H1 (cell line): Measurements from ENCODE around the gene CCDC171. TPM values are rescaled to one million over a fixed set of nuclear protein-coding genes. Genes with fewer than 3 reads are reported as not detected.

ENCODE experiments used
- CTCF ChIA-PET: fragments of 300-600 bp; sonication (Branson Sonifier 250); formaldehyde crosslinking; loops from one replicate; lab custom pipeline; 2021; ENCODE audit not compliant: partially characterized antibody; lab: Charles Lee
- POLR2A ChIA-PET: fragments of 300-600 bp; sonication (Branson Sonifier 250); formaldehyde crosslinking; loops from one replicate; lab custom pipeline; 2021; ENCODE audit warnings: inconsistent platforms; ENCODE audit not compliant: partially characterized antibody; lab: Charles Lee
- DNase-seq, 2 experiments: peaks; one replicate each; pipeline versions ENCODE4 v3.0.0 to v3.0.0-alpha.2; 2010 to 2022; ENCODE audit warnings: low spot score in 2 of 2, low read depth in 1 of 2, mixed read lengths in 1 of 2
- FAIRE-seq: peaks from 2 replicates; lab custom pipeline; 2011; peaks lifted over from hg19 to GRCh38; lab: Jason Lieb, UNC
- H2AFZ ChIP-seq: 2 replicates; pipeline ENCODE4 v1.8.1; 2012; ENCODE audit warnings: low read length, inconsistent platforms
- H2AK5ac ChIP-seq: 2 replicates; pipeline ENCODE4 v1.6.1; 2013; ENCODE audit warnings: low read depth, low read length
- H2BK120ac ChIP-seq: replicated peaks from 2 replicates; pipeline ENCODE3; 2013; ENCODE audit warnings: low read depth, low read length, inconsistent platforms
- H2BK12ac ChIP-seq: 2 replicates; pipeline ENCODE4 v1.6.1; 2013; ENCODE audit warnings: low read depth, low read length
- H2BK15ac ChIP-seq: 2 replicates; pipeline ENCODE4 v1.6.1; 2013; ENCODE audit warnings: low read length
- H2BK20ac ChIP-seq: 2 replicates; pipeline ENCODE4 v1.6.1; 2013; ENCODE audit warnings: low read length
- H2BK5ac ChIP-seq: 2 replicates; pipeline ENCODE4 v1.6.1; 2013; ENCODE audit warnings: low read depth, low read length
- H3K14ac ChIP-seq: 2 replicates; pipeline ENCODE4 v1.6.1; 2013; ENCODE audit warnings: inconsistent platforms; ENCODE audit not compliant: insufficient read length
- H3K18ac ChIP-seq: 2 replicates; pipeline ENCODE4 v1.6.1; 2013; ENCODE audit warnings: low read length; ENCODE audit errors: extremely low read depth
- H3K23ac ChIP-seq: 2 replicates; pipeline ENCODE4 v1.6.1; 2013; ENCODE audit warnings: inconsistent platforms; ENCODE audit not compliant: insufficient read length
- H3K23me2 ChIP-seq: 2 replicates; pipeline ENCODE4 v1.6.1; 2013; ENCODE audit warnings: low read depth, low read length
- H3K27ac ChIP-seq: 2 replicates; pipeline ENCODE4 v1.6.1; 2011; ENCODE audit warnings: low read depth, low read length, inconsistent platforms
- H3K27me3 ChIP-seq, 4 experiments: replicated peaks in 1 of 4; 1 replicate in 1 of 4; 2 replicates in 3 of 4; pipeline versions ENCODE4 v1.6.1 to v1.8.1; 2011 to 2013; ENCODE audit warnings: low read length in 3 of 4, mild to moderate bottlenecking in 3 of 4, inconsistent platforms in 2 of 4, mixed read lengths in 2 of 4, moderate library complexity in 1 of 4; ENCODE audit not compliant: control insufficient read depth in 3 of 4, insufficient read depth in 3 of 4; ENCODE audit errors: extremely low read depth in 1 of 4
- H3K36me3 ChIP-seq, 4 experiments: 2 replicates each; pipeline versions ENCODE4 v1.6.1 to v1.8.1; 2011 to 2013; ENCODE audit warnings: mild to moderate bottlenecking in 4 of 4, low read length in 3 of 4, moderate library complexity in 2 of 4, control low read depth in 1 of 4, inconsistent platforms in 1 of 4; ENCODE audit not compliant: insufficient read depth in 4 of 4, control insufficient read depth in 2 of 4
- H3K4ac ChIP-seq: replicated peaks from 2 replicates; pipeline ENCODE3; 2013; ENCODE audit warnings: low read length, low read depth, mixed read lengths, inconsistent platforms; ENCODE audit not compliant: insufficient read length
- H3K4me1 ChIP-seq, 4 experiments: replicated peaks in 1 of 4; 1 replicate in 1 of 4; 2 replicates in 3 of 4; pipeline versions ENCODE4 v1.6.1 to v1.8.1; 2011 to 2013; ENCODE audit warnings: low read length in 3 of 4, inconsistent platforms in 2 of 4, mixed read lengths in 1 of 4; ENCODE audit not compliant: insufficient read depth in 4 of 4, control insufficient read depth in 3 of 4
- H3K4me2 ChIP-seq, 2 experiments: 2 replicates each; pipeline versions ENCODE4 v1.6.1 to v1.8.1; 2011 to 2013; ENCODE audit warnings: low read depth in 2 of 2, low read length in 2 of 2, control low read depth in 1 of 2, inconsistent platforms in 1 of 2, mild to moderate bottlenecking in 1 of 2; ENCODE audit not compliant: insufficient read depth in 1 of 2
- H3K4me3 ChIP-seq, 4 experiments: fragments of 200-600, 300-600 bp in 1 of 4; sonication (generic), shearing (Covaris generic), sonication (Bioruptor Twin) in 1 of 4; 2 replicates each; pipeline versions ENCODE4 v1.5.1 to v1.8.1; 2011 to 2016; ENCODE audit warnings: low read length in 4 of 4, low read depth in 3 of 4, control low read depth in 2 of 4, inconsistent platforms in 2 of 4, mild to moderate bottlenecking in 2 of 4, mixed read lengths in 1 of 4, moderate library complexity in 1 of 4; ENCODE audit not compliant: insufficient read depth in 2 of 4; ENCODE audit errors: extremely low read depth in 1 of 4
- H3K56ac ChIP-seq: replicated peaks from 2 replicates; pipeline ENCODE3; 2013; ENCODE audit warnings: low read depth, mild to moderate bottlenecking, mixed read lengths, low read length, inconsistent platforms; ENCODE audit not compliant: insufficient read length
- H3K79me1 ChIP-seq: 2 replicates; pipeline ENCODE4 v1.6.1; 2013; ENCODE audit warnings: low read depth, low read length, control low read depth
- H3K79me2 ChIP-seq, 2 experiments: 2 replicates each; pipeline versions ENCODE4 v1.6.1 to v1.8.1; 2012 to 2013; ENCODE audit warnings: low read length in 2 of 2, mild to moderate bottlenecking in 2 of 2, inconsistent platforms in 1 of 2; ENCODE audit not compliant: insufficient read depth in 2 of 2, control insufficient read depth in 1 of 2
- H3K9ac ChIP-seq, 4 experiments: replicated peaks in 1 of 4; 1 replicate in 1 of 4; 2 replicates in 3 of 4; pipeline versions ENCODE4 v1.6.1 to v1.8.1; 2011 to 2013; ENCODE audit warnings: low read depth in 3 of 4, low read length in 3 of 4, control low read depth in 2 of 4, mild to moderate bottlenecking in 2 of 4, moderate library complexity in 2 of 4, inconsistent platforms in 1 of 4; ENCODE audit errors: extremely low read depth in 1 of 4
- H3K9me3 ChIP-seq, 2 experiments: 2 replicates each; pipeline versions ENCODE4 v1.6.1 to v1.8.1; 2012 to 2013; ENCODE audit warnings: mild to moderate bottlenecking in 2 of 2, moderate library complexity in 2 of 2, control low read depth in 1 of 2, inconsistent platforms in 1 of 2, low read depth in 1 of 2, low read length in 1 of 2, mixed read lengths in 1 of 2; ENCODE audit not compliant: insufficient read depth in 2 of 2
- H4K20me1 ChIP-seq, 2 experiments: replicated peaks in 1 of 2; 2 replicates each; pipeline versions ENCODE3 to v1.8.1; 2011 to 2013; ENCODE audit warnings: inconsistent platforms in 2 of 2, low read length in 2 of 2, mild to moderate bottlenecking in 1 of 2; ENCODE audit not compliant: insufficient read depth in 2 of 2, control insufficient read depth in 1 of 2
- H4K5ac ChIP-seq: 2 replicates; pipeline ENCODE4 v1.6.1; 2013; ENCODE audit warnings: low read length, low read depth, mixed read lengths, inconsistent platforms; ENCODE audit not compliant: insufficient read length
- H4K8ac ChIP-seq: 2 replicates; pipeline ENCODE4 v1.8.0; 2013; ENCODE audit warnings: mild to moderate bottlenecking, moderate library complexity, low read length, inconsistent platforms; ENCODE audit not compliant: insufficient read depth; ENCODE audit errors: extremely low read depth
- H4K91ac ChIP-seq: replicated peaks from 2 replicates; pipeline ENCODE3; 2013; ENCODE audit warnings: low read length, mixed read lengths, inconsistent platforms; ENCODE audit not compliant: insufficient read length
- whole genome bisulfite sequencing, 2 experiments: shearing (Covaris generic) in 1 of 2; methylation state at CpG; one replicate each; pipeline versions ENCODE4 v1.1.6 to v1.1.7; 2013 to 2015; ENCODE audit warnings: low lambda C conversion rate in 2 of 2, mixed read lengths in 2 of 2, inconsistent platforms in 1 of 2, low coverage in 1 of 2, missing lambda C conversion rate in 1 of 2; ENCODE audit not compliant: insufficient replicate concordance in 2 of 2, insufficient coverage in 1 of 2, insufficient read length in 1 of 2; ENCODE audit errors: extremely low coverage in 1 of 2, missing lambda C conversion rate in 1 of 2; 5-methylcytosine and 5-hydroxymethylcytosine counted together
- polyA plus RNA-seq, 7 experiments: library from polyadenylated mRNA; depleted of rRNA in 3 of 7; stranded (reverse) in 5 of 7; unstranded in 2 of 7; fragments of >200 nt in 5 of 7; fragments of 200-250 nt in 2 of 7; gene quantifications; 1 replicate in 5 of 7; 2 replicates in 1 of 7; 4 replicates in 1 of 7; pipeline versions ENCODE4 v1.2.1 to v1.2.3, GENCODE V29; 2011 to 2013; ENCODE audit warnings: missing spikeins in 2 of 7, mixed read lengths in 2 of 7
- total RNA-seq: library from RNA; stranded (reverse); fragmentation: NEBNext Ultra II Directional; extraction: Animal tissue kit (Norgen Biotek cat#: 25700); gene quantifications from 2 replicates; pipeline ENCODE4 v1.2.1, GENCODE V29; 2021
- TF ChIP-seq, protein P1 (sequence below): fragments of 300-600 bp; sonication (generic); IDR thresholded peaks from 2 replicates; pipeline ENCODE4 v1.7.1; 2012; ENCODE audit warnings: low read length, moderate library complexity, mild to moderate bottlenecking, inconsistent platforms; ENCODE audit not compliant: insufficient replicate concordance

CCDC171 gene
- total and polyA plus RNA-seq, 2 of the 8 experiments (the other 6 are each of a cell fraction or from before 2014, with no cell fraction given): 0.83 to 2.3 TPM

DNA sequence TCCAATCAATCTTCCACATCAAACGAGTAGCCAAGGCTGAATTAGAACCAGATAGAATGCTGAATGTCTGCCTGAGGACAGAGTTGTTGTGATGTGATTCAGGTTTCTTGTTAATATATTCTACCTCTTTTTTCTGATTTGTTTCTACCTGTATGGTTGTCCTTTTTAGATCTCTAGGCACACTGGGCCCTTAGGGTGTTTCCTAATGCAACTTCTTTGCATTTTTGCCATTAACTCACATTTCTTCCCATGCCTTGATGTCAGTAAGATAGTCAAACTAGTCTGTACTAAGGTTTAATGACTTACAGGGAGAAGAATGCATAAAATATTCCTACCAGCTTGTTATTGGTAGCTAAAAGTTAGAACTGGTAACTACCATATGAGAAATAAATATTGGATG, 413.6 kb downstream of the CCDC171 start:
- H3K14ac ChIP-seq: no peak overlapping the region
- ChIA-PET POLR2A (no interaction called here), CTCF (no interaction called here)
- no peaks in the 10 kb centered on the region for H3K4me1 ChIP-seq
- H3K4ac ChIP-seq: no peak overlapping the region
- no peaks in the 10 kb centered on the region for H3K9me3 ChIP-seq
- H4K20me1 ChIP-seq: no peaks in the 10 kb centered on the region
- H2AFZ ChIP-seq: no peak overlapping the region
- no peak overlapping the region for H3K23ac ChIP-seq
- no peak overlapping the region for H4K8ac ChIP-seq
- H3K36me3 ChIP-seq: no peaks in the 10 kb centered on the region
- WGBS, 2 experiments: 92% methylated on average over 1 of the region's 1 CpG; no CpG with 5 or more reads in 1 of the 2 experiments
- H2BK120ac ChIP-seq: no peak overlapping the region
- DNase-seq: no peak
- no peak overlapping the region for H4K91ac ChIP-seq
- no peak overlapping the region for H3K18ac ChIP-seq
- no peak overlapping the region for H2AK5ac ChIP-seq
- H3K27ac ChIP-seq: no peak overlapping the region
- H3K79me1 ChIP-seq: no peaks in the 10 kb centered on the region
- FAIRE-seq: no peak
- H2BK20ac ChIP-seq: no peak overlapping the region
- H2BK15ac ChIP-seq: no peak overlapping the region
- no peaks in the 10 kb centered on the region for H3K27me3 ChIP-seq
- no peak overlapping the region for H2BK12ac ChIP-seq
- H2BK5ac ChIP-seq: no peak overlapping the region
- no peaks in the 10 kb centered on the region for H3K23me2 ChIP-seq
- no peak overlapping the region for H3K56ac ChIP-seq
- no peak overlapping the region for H3K4me3 ChIP-seq
- H4K5ac ChIP-seq: no peak overlapping the region
- H3K9ac ChIP-seq: no peak overlapping the region
- H3K4me2 ChIP-seq: no peak overlapping the region
- H3K79me2 ChIP-seq: no peaks in the 10 kb centered on the region
- TF ChIP-seq, protein P1, sequence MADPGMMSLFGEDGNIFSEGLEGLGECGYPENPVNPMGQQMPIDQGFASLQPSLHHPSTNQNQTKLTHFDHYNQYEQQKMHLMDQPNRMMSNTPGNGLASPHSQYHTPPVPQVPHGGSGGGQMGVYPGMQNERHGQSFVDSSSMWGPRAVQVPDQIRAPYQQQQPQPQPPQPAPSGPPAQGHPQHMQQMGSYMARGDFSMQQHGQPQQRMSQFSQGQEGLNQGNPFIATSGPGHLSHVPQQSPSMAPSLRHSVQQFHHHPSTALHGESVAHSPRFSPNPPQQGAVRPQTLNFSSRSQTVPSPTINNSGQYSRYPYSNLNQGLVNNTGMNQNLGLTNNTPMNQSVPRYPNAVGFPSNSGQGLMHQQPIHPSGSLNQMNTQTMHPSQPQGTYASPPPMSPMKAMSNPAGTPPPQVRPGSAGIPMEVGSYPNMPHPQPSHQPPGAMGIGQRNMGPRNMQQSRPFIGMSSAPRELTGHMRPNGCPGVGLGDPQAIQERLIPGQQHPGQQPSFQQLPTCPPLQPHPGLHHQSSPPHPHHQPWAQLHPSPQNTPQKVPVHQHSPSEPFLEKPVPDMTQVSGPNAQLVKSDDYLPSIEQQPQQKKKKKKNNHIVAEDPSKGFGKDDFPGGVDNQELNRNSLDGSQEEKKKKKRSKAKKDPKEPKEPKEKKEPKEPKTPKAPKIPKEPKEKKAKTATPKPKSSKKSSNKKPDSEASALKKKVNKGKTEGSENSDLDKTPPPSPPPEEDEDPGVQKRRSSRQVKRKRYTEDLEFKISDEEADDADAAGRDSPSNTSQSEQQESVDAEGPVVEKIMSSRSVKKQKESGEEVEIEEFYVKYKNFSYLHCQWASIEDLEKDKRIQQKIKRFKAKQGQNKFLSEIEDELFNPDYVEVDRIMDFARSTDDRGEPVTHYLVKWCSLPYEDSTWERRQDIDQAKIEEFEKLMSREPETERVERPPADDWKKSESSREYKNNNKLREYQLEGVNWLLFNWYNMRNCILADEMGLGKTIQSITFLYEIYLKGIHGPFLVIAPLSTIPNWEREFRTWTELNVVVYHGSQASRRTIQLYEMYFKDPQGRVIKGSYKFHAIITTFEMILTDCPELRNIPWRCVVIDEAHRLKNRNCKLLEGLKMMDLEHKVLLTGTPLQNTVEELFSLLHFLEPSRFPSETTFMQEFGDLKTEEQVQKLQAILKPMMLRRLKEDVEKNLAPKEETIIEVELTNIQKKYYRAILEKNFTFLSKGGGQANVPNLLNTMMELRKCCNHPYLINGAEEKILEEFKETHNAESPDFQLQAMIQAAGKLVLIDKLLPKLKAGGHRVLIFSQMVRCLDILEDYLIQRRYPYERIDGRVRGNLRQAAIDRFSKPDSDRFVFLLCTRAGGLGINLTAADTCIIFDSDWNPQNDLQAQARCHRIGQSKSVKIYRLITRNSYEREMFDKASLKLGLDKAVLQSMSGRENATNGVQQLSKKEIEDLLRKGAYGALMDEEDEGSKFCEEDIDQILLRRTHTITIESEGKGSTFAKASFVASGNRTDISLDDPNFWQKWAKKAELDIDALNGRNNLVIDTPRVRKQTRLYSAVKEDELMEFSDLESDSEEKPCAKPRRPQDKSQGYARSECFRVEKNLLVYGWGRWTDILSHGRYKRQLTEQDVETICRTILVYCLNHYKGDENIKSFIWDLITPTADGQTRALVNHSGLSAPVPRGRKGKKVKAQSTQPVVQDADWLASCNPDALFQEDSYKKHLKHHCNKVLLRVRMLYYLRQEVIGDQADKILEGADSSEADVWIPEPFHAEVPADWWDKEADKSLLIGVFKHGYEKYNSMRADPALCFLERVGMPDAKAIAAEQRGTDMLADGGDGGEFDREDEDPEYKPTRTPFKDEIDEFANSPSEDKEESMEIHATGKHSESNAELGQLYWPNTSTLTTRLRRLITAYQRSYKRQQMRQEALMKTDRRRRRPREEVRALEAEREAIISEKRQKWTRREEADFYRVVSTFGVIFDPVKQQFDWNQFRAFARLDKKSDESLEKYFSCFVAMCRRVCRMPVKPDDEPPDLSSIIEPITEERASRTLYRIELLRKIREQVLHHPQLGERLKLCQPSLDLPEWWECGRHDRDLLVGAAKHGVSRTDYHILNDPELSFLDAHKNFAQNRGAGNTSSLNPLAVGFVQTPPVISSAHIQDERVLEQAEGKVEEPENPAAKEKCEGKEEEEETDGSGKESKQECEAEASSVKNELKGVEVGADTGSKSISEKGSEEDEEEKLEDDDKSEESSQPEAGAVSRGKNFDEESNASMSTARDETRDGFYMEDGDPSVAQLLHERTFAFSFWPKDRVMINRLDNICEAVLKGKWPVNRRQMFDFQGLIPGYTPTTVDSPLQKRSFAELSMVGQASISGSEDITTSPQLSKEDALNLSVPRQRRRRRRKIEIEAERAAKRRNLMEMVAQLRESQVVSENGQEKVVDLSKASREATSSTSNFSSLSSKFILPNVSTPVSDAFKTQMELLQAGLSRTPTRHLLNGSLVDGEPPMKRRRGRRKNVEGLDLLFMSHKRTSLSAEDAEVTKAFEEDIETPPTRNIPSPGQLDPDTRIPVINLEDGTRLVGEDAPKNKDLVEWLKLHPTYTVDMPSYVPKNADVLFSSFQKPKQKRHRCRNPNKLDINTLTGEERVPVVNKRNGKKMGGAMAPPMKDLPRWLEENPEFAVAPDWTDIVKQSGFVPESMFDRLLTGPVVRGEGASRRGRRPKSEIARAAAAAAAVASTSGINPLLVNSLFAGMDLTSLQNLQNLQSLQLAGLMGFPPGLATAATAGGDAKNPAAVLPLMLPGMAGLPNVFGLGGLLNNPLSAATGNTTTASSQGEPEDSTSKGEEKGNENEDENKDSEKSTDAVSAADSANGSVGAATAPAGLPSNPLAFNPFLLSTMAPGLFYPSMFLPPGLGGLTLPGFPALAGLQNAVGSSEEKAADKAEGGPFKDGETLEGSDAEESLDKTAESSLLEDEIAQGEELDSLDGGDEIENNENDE: no peak
